Measurements from ENCODE around the gene GNG12. TPM values are rescaled to one million over a fixed set of nuclear protein-coding genes. Genes with fewer than 3 reads are reported as not detected.
A peak's percentile ranks its signal among the peaks of the same experiment; 100 is the strongest.

The GNG12 gene
- total RNA-seq, 2 donors from 2014 or later = 77.1 to 131 TPM

GRCh38 chr1:67755619-67756018, 77.6 kb downstream of the GNG12 start:
- no peaks in the 10 kb centered on the region for H3K36me3 ChIP-seq
- no peaks in the 10 kb centered on the region for H3K9me3 ChIP-seq
- H3K9ac ChIP-seq (ENCODE audit: low read depth in 2 of 2, low read length in 2 of 2) = no peak overlapping the region
- H3K4me3 ChIP-seq = no peak overlapping the region
- H3K4me1 ChIP-seq = peaks cover 5% of the 10 kb centered on the region
- TF ChIP-seq CTCF (IDR thresholded peaks at IDR 0.05) = no peak
- H3K27ac ChIP-seq = peak overlapping the region; percentile 61
- H3K27me3 ChIP-seq = no peaks in the 10 kb centered on the region
- intact Hi-C loops (cut with DNase I) = loop anchor here (5.0 kb wide), 1 partner anchor 68 kb away; the partner anchor contains the start of gene GADD45A
- no peak for DNase-seq

GRCh38 chr1:67755160-67755559, 78.1 kb downstream of the GNG12 start:
- Histone ChIP-seq H3K36me3 (no peaks in the 10 kb centered on the region), H3K9ac (ENCODE audit: low read depth in 2 of 2, low read length in 2 of 2) (peak overlapping the region in 1 of 2 donors; percentile 36), H3K27me3 (no peaks in the 10 kb centered on the region), H3K4me1 (peaks cover 4% of the 10 kb centered on the region), H3K4me3 (no peak overlapping the region), H3K9me3 (no peaks in the 10 kb centered on the region), H3K27ac (peak overlapping the region; percentile 61)
- intact Hi-C loops (cut with DNase I) = loop anchor here (5.0 kb wide), 1 partner anchor 68 kb away; the partner anchor contains the start of gene GADD45A
- no peak for TF ChIP-seq CTCF (IDR thresholded peaks at IDR 0.05)
- no peak for DNase-seq

GRCh38 chr1:67754526-67754920, 78.7 kb downstream of the GNG12 start:
- no peak overlapping the region for H3K4me3 ChIP-seq
- intact Hi-C loops (cut with DNase I) = no loop called here
- peak overlapping the region in 1 of 2 donors; percentile 36 for H3K9ac ChIP-seq (ENCODE audit: low read depth in 2 of 2, low read length in 2 of 2)
- H3K27ac ChIP-seq = no peak overlapping the region
- H3K36me3 ChIP-seq = no peaks in the 10 kb centered on the region
- H3K27me3 ChIP-seq = no peaks in the 10 kb centered on the region
- no peak for TF ChIP-seq CTCF (IDR thresholded peaks at IDR 0.05)
- peaks cover 4% of the 10 kb centered on the region for H3K4me1 ChIP-seq
- DNase-seq = no peak
- no peaks in the 10 kb centered on the region for H3K9me3 ChIP-seq

GRCh38 chr1:67753776-67754525, 79.3 kb downstream of the GNG12 start:
- H3K27me3 ChIP-seq = no peaks in the 10 kb centered on the region
- no peaks in the 10 kb centered on the region for H3K9me3 ChIP-seq
- peak overlapping the region in 1 of 2 donors; percentile 7 for H3K9ac ChIP-seq (ENCODE audit: low read depth in 2 of 2, low read length in 2 of 2)
- no peak for DNase-seq
- no peak for TF ChIP-seq CTCF (IDR thresholded peaks at IDR 0.05)
- no peaks in the 10 kb centered on the region for H3K36me3 ChIP-seq
- peaks cover 4% of the 10 kb centered on the region for H3K4me1 ChIP-seq
- no peak overlapping the region for H3K4me3 ChIP-seq
- intact Hi-C loops (cut with DNase I) = no loop called here
- H3K27ac ChIP-seq = no peak overlapping the region

- H3K27ac ChIP-seq = no peak overlapping the region
Observed at GRCh38 chr1:67752306-67752705, 81.0 kb downstream of the GNG12 start.

More at GRCh38 chr1:67752306-67752705, 81.0 kb downstream of the GNG12 start:
- intact Hi-C loops (cut with DNase I) = no loop called here
- TF ChIP-seq CTCF (IDR thresholded peaks at IDR 0.05) = no peak
- Histone ChIP-seq H3K4me3 (no peak overlapping the region), H3K9me3 (no peaks in the 10 kb centered on the region), H3K36me3 (no peaks in the 10 kb centered on the region), H3K4me1 (peaks cover 10% of the 10 kb centered on the region), H3K9ac (ENCODE audit: low read depth in 2 of 2, low read length in 2 of 2) (no peak overlapping the region), H3K27me3 (no peaks in the 10 kb centered on the region)
- no peak for DNase-seq
